Neural progenitor cell (in vitro differentiated cells): ENCODE results near the gene KCNN2. TPM values are rescaled to one million over a fixed set of nuclear protein-coding genes. Genes with fewer than 3 reads are reported as not detected.

Experiments used
- DNase-seq: peaks from one replicate; pipeline ENCODE4 v3.0.0-alpha.2; 2016; ENCODE audit warnings: low spot score
- H2AFZ ChIP-seq: fragments of 200-600 bp; sonication (generic); replicated peaks from 2 replicates; pipeline ENCODE4 v1.6.1; 2016; ENCODE audit warnings: antibody characterized with exemption
- H3F3A ChIP-seq: fragments of 200-600 bp; sonication (generic); 2 replicates; pipeline ENCODE4 v1.6.1; 2016; ENCODE audit warnings: antibody characterized with exemption, low read depth
- H3K27ac ChIP-seq: fragments of 200-600 bp; sonication (generic); 2 replicates; pipeline ENCODE4 v1.5.1; 2016; ENCODE audit warnings: mild to moderate bottlenecking
- H3K27me3 ChIP-seq: fragments of 200-600 bp; sonication (generic); 2 replicates; pipeline ENCODE4 v1.6.1; 2016; ENCODE audit warnings: mild to moderate bottlenecking, moderate library complexity
- H3K36me3 ChIP-seq: fragments of 200-600 bp; sonication (generic); 2 replicates; pipeline ENCODE4 v1.5.1; 2016
- H3K4me1 ChIP-seq: fragments of 200-600 bp; sonication (generic); 2 replicates; pipeline ENCODE4 v1.6.1; 2016; ENCODE audit warnings: mixed run types
- H3K4me2 ChIP-seq: fragments of 200-600 bp; sonication (generic); 2 replicates; pipeline ENCODE4 v1.6.1; 2016
- H3K4me3 ChIP-seq: fragments of 200-600 bp; sonication (generic); 2 replicates; pipeline ENCODE4 v1.5.1; 2016
- H3K79me2 ChIP-seq: fragments of 200-600 bp; sonication (generic); 2 replicates; pipeline ENCODE4 v1.6.1; 2016; ENCODE audit warnings: low read depth
- H3K9ac ChIP-seq: fragments of 200-600 bp; sonication (generic); 2 replicates; pipeline ENCODE4 v1.6.1; 2016
- H3K9me3 ChIP-seq: fragments of 200-600 bp; sonication (generic); 2 replicates; pipeline ENCODE4 v1.5.1; 2016; ENCODE audit warnings: low read depth
- H4K20me1 ChIP-seq: fragments of 200-600 bp; sonication (generic); 2 replicates; pipeline ENCODE4 v1.6.1; 2016; ENCODE audit warnings: low read depth
- H3K27ac Mint-ChIP-seq: 3 replicates; pipeline ENCODE4 v1.8.0; 2021; ENCODE audit warnings: mixed read lengths
- H3K27me3 Mint-ChIP-seq: 2 replicates; pipeline ENCODE4 v1.8.0; 2022; ENCODE audit warnings: low read depth, mild to moderate bottlenecking, inconsistent platforms, moderate library complexity, mixed read lengths; ENCODE audit not compliant: insufficient read depth
- H3K36me3 Mint-ChIP-seq: 3 replicates; pipeline ENCODE4 v1.8.0; 2021; ENCODE audit warnings: mixed read lengths
- H3K4me1 Mint-ChIP-seq: 3 replicates; pipeline ENCODE4 v1.8.0; 2021; ENCODE audit warnings: mixed read lengths
- H3K4me3 Mint-ChIP-seq: 3 replicates; pipeline ENCODE4 v1.8.0; 2021; ENCODE audit warnings: mild to moderate bottlenecking, moderate library complexity, mixed read lengths
- H3K9me3 Mint-ChIP-seq: 3 replicates; pipeline ENCODE4 v1.8.0; 2020; ENCODE audit warnings: mixed read lengths
- EZH2 ChIP-seq: fragments of 200-600 bp; sonication (generic); IDR thresholded peaks from 2 replicates; pipeline ENCODE4 v1.6.1; 2017; ENCODE audit warnings: antibody characterized with exemption, mild to moderate bottlenecking, moderate library complexity
- EZH2phosphoT487 ChIP-seq: fragments of 200-600 bp; sonication (generic); IDR thresholded peaks from 2 replicates; pipeline ENCODE4 v1.6.1; 2017; ENCODE audit warnings: antibody characterized with exemption
- total RNA-seq: library from RNA; depleted of rRNA; stranded (reverse); fragments of >200 nt; gene quantifications from 2 replicates; pipeline ENCODE4 v1.2.3, GENCODE V29; 2015; ENCODE audit warnings: low replicate concordance
- TF ChIP-seq, protein P1 (sequence below): fragments of 200-600 bp; sonication (generic); IDR thresholded peaks from 2 replicates; pipeline ENCODE4 v1.5.1; 2017; ENCODE audit warnings: antibody characterized with exemption, mild to moderate bottlenecking

KCNN2 gene
- total RNA-seq, 1 donor from 2014 or later: 5.2 TPM

DNA sequence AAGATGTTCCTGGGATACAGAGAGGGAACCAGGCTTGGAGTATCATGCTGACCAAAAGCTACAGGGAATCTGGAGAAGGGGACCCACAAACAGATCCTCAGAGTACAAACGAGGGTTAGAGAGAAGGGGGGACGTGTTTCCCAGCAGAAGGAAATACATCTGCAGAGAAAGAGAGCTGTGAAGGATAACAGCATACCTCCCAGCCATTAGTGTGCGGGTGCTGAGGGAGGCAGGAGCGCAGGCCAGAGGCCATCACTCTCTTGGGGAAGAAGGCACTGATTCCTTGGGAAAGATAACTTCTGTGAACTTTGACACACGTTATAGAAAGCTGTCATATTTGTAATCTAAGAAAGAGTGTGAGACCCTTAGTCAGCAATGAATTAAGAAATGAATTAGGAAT, 96.9 kb downstream of the KCNN2 start:
- DNase-seq: no peak
- Histone ChIP-seq H3K4me1 (no peaks in the 10 kb centered on the region), H3K27ac (no peak overlapping the region), H3K9me3 (no peaks in the 10 kb centered on the region), H3K79me2 (peaks cover 28% of the 10 kb centered on the region), H2AFZ (no peak overlapping the region), H3K9ac (no peak overlapping the region), H3K4me3 (no peak overlapping the region), H3K27me3 (no peaks in the 10 kb centered on the region), H3K36me3 (no peaks in the 10 kb centered on the region), H3K4me2 (no peak overlapping the region), H3F3A (no peaks in the 10 kb centered on the region), H4K20me1 (no peaks in the 10 kb centered on the region)
- Mint-ChIP-seq H3K9me3 (no peaks in the 10 kb centered on the region), H3K4me1 (no peaks in the 10 kb centered on the region), H3K36me3 (no peaks in the 10 kb centered on the region), H3K27me3 (no peaks in the 10 kb centered on the region), H3K4me3 (no peak overlapping the region), H3K27ac (no peak overlapping the region)
- no peak for TF ChIP-seq EZH2phosphoT487
- TF ChIP-seq, protein P1, sequence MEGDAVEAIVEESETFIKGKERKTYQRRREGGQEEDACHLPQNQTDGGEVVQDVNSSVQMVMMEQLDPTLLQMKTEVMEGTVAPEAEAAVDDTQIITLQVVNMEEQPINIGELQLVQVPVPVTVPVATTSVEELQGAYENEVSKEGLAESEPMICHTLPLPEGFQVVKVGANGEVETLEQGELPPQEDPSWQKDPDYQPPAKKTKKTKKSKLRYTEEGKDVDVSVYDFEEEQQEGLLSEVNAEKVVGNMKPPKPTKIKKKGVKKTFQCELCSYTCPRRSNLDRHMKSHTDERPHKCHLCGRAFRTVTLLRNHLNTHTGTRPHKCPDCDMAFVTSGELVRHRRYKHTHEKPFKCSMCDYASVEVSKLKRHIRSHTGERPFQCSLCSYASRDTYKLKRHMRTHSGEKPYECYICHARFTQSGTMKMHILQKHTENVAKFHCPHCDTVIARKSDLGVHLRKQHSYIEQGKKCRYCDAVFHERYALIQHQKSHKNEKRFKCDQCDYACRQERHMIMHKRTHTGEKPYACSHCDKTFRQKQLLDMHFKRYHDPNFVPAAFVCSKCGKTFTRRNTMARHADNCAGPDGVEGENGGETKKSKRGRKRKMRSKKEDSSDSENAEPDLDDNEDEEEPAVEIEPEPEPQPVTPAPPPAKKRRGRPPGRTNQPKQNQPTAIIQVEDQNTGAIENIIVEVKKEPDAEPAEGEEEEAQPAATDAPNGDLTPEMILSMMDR: no peak
- no peak for TF ChIP-seq EZH2

DNA sequence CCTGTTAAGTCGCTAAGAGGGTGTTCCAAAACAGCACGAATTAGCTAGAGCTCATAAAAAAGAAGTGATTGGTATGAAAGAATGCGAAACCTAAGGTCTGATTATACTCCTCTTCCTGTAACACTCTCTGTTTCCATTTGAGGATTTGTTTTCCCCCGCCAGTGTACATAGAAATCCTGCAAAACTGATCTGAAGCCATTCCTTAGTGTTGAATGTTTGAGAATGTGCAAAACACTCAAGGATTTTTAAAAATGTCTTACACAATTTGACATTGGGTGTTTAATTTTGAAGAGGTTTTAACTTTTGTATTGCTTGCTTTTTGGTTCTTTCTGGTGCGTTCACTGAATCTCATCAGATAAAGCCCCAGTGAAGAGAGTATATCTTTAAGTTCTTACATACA, 105.3 kb downstream of the KCNN2 start:
- Histone ChIP-seq H3K9me3 (no peaks in the 10 kb centered on the region), H3K27ac (no peak overlapping the region), H3K4me1 (no peaks in the 10 kb centered on the region), H3K27me3 (no peaks in the 10 kb centered on the region), H2AFZ (no peak overlapping the region), H3K79me2 (no peaks in the 10 kb centered on the region), H3K4me2 (no peak overlapping the region), H3K36me3 (no peaks in the 10 kb centered on the region), H3F3A (no peaks in the 10 kb centered on the region), H3K9ac (no peak overlapping the region), H3K4me3 (no peak overlapping the region), H4K20me1 (no peaks in the 10 kb centered on the region)
- Mint-ChIP-seq H3K4me3 (no peak overlapping the region), H3K27ac (no peak overlapping the region), H3K9me3 (no peaks in the 10 kb centered on the region), H3K4me1 (no peaks in the 10 kb centered on the region), H3K36me3 (no peaks in the 10 kb centered on the region), H3K27me3 (no peaks in the 10 kb centered on the region)
- TF ChIP-seq, protein P1: no peak
- TF ChIP-seq EZH2phosphoT487: no peak
- no peak for DNase-seq

DNA sequence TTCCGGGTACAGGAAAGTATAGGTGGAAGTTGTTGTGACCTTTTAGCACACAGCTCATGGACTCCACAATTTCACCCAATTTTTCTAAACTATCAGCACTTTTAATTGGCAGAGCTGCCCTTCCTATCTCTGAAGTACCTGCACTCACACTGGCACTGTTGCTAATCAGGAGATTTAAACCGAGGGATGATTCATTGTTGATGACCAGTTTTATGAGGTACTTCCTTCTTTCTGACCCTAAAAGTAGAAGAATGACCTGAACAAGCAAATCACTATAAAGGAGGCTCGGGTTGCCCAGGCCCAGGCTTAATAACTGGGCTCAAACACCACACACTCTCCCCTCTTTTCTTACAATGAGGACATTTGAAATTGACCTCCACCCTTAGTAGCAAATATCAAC, 105.9 kb downstream of the KCNN2 start:
- no peak overlapping the region for H3K27ac Mint-ChIP-seq
- H3K9me3 ChIP-seq: no peaks in the 10 kb centered on the region

More for the DNA sequence above, 105.9 kb downstream of the KCNN2 start:
- Mint-ChIP-seq H3K9me3 (no peaks in the 10 kb centered on the region), H3K4me1 (no peaks in the 10 kb centered on the region), H3K27me3 (no peaks in the 10 kb centered on the region), H3K36me3 (no peaks in the 10 kb centered on the region), H3K4me3 (no peak overlapping the region)
- Histone ChIP-seq H3K9ac (no peak overlapping the region), H3K4me2 (no peak overlapping the region), H3K27me3 (no peaks in the 10 kb centered on the region), H4K20me1 (no peaks in the 10 kb centered on the region), H3K4me1 (no peaks in the 10 kb centered on the region), H3K36me3 (no peaks in the 10 kb centered on the region), H3F3A (no peaks in the 10 kb centered on the region), H2AFZ (no peak overlapping the region), H3K4me3 (no peak overlapping the region), H3K79me2 (no peaks in the 10 kb centered on the region), H3K27ac (no peak overlapping the region)
- TF ChIP-seq, protein P1: no peak
- TF ChIP-seq EZH2 (no peak), EZH2phosphoT487 (no peak)
- DNase-seq: no peak
